ENCODE data around the gene PHKB.

GRCh38 chr16:47584464-47585225, 123.5 kb downstream of the PHKB start:
- TF ChIP-seq CTCF (IDR thresholded peaks at IDR 0.05) (no peak), POLR2A (IDR thresholded peaks at IDR 0.05) (no peak)

Measured in uterus (tissue), 2 donors.